DOHH2 (cell line): ENCODE data around the gene SERP2.

Experiments used
- H3F3A ChIP-seq: fragments of 200-600 bp; sonication (generic), shearing (Covaris generic); 2 replicates; pipeline ENCODE4 v1.6.0; 2016; ENCODE audit warnings: antibody characterized with exemption, mild to moderate bottlenecking; ENCODE audit not compliant: control insufficient read depth, insufficient read depth
- H3K27ac ChIP-seq: fragments of 200-600 bp; sonication (generic); 2 replicates; pipeline ENCODE4 v1.5.1; 2014; ENCODE audit warnings: low read depth, mild to moderate bottlenecking, low read length, moderate library complexity
- H3K27me3 ChIP-seq: fragments of 200-600 bp; sonication (generic); 2 replicates; pipeline ENCODE4 v1.6.1; 2014; ENCODE audit warnings: mild to moderate bottlenecking, low read length, mixed read lengths; ENCODE audit not compliant: control insufficient read depth
- H3K36me3 ChIP-seq: fragments of 200-600 bp; sonication (generic); 2 replicates; pipeline ENCODE4 v1.6.1; 2014; ENCODE audit warnings: mild to moderate bottlenecking, low read length, moderate library complexity, mixed read lengths; ENCODE audit not compliant: control insufficient read depth
- H3K4me1 ChIP-seq: fragments of 200-600 bp; sonication (generic); 2 replicates; pipeline ENCODE4 v1.6.1; 2014; ENCODE audit warnings: mild to moderate bottlenecking, low read length, mixed read lengths; ENCODE audit not compliant: control insufficient read depth
- H3K4me2 ChIP-seq: fragments of 200-600 bp; sonication (generic); 2 replicates; pipeline ENCODE4 v1.6.0; 2014; ENCODE audit warnings: mild to moderate bottlenecking, low read length, moderate library complexity
- H3K4me3 ChIP-seq: fragments of 200-600 bp; sonication (generic); 2 replicates; pipeline ENCODE4 v1.5.1; 2014; ENCODE audit warnings: mild to moderate bottlenecking, low read length, mixed read lengths
- H3K79me2 ChIP-seq: fragments of 200-600 bp; sonication (generic); 2 replicates; pipeline ENCODE4 v1.6.1; 2014; ENCODE audit warnings: mild to moderate bottlenecking, low read length, mixed read lengths; ENCODE audit not compliant: control insufficient read depth
- H3K9me2 ChIP-seq: fragments of 200-600 bp; sonication (generic); replicated peaks from 2 replicates; pipeline ENCODE4 v1.6.1; 2014; ENCODE audit warnings: mild to moderate bottlenecking, low read length, mixed read lengths; ENCODE audit not compliant: control insufficient read depth
- H3K9me3 ChIP-seq: fragments of 200-600 bp; sonication (generic); 2 replicates; pipeline ENCODE4 v1.6.1; 2014; ENCODE audit warnings: antibody characterized with exemption, low read length, mixed read lengths; ENCODE audit not compliant: control insufficient read depth, insufficient read depth
- H4K20me1 ChIP-seq: fragments of 200-600 bp; sonication (generic); 2 replicates; pipeline ENCODE4 v1.6.0; 2014; ENCODE audit warnings: low read depth, mild to moderate bottlenecking, antibody characterized with exemption, low read length, moderate library complexity; ENCODE audit not compliant: control insufficient read depth, insufficient read depth
- CTCF ChIP-seq: fragments of 200-600 bp; sonication (generic); IDR thresholded peaks from one replicate; pipeline ENCODE4 v1.5.1; 2014; ENCODE audit warnings: antibody characterized with exemption, mild to moderate bottlenecking, low read depth, low read length; ENCODE audit not compliant: poor library complexity, severe bottlenecking
- EZH2phosphoT487 ChIP-seq: fragments of 200-600 bp; sonication (generic); IDR thresholded peaks from 2 replicates; pipeline ENCODE4 v1.6.1; 2017; ENCODE audit warnings: borderline replicate concordance, mild to moderate bottlenecking, antibody characterized with exemption, low read length, moderate library complexity, mixed read lengths

SERP2 gene

GRCh38 chr13:44374348-44374712, 706 bp downstream of the SERP2 start:
- Histone ChIP-seq H3K9me3 (no peaks in the 10 kb centered on the region), H3K4me3 (no peak overlapping the region), H3K4me1 (0 out of 2 replicates have a peak, but pooled peaks cover under 1% of the 10 kb centered on the region), H3K36me3 (no peaks in the 10 kb centered on the region), H3F3A (no peaks in the 10 kb centered on the region), H3K79me2 (no peaks in the 10 kb centered on the region), H4K20me1 (no peaks in the 10 kb centered on the region), H3K4me2 (no peak overlapping the region), H3K9me2 (no peaks in the 10 kb centered on the region), H3K27ac (no peak overlapping the region), H3K27me3 (no peaks in the 10 kb centered on the region)
- no peak for TF ChIP-seq EZH2phosphoT487
- TF ChIP-seq CTCF: no peak

GRCh38 chr13:44378277-44378676, 4.7 kb downstream of the SERP2 start:
- H4K20me1 ChIP-seq: no peaks in the 10 kb centered on the region
- H3K9me2 ChIP-seq: no peaks in the 10 kb centered on the region
- no peaks in the 10 kb centered on the region for H3F3A ChIP-seq
- no peak overlapping the region for H3K4me3 ChIP-seq
- no peaks in the 10 kb centered on the region for H3K36me3 ChIP-seq
- no peak overlapping the region for H3K4me2 ChIP-seq
- no peaks in the 10 kb centered on the region for H3K27me3 ChIP-seq
- no peak for TF ChIP-seq EZH2phosphoT487
- H3K9me3 ChIP-seq: no peaks in the 10 kb centered on the region
- H3K4me1 ChIP-seq: no peaks in the 10 kb centered on the region
- no peaks in the 10 kb centered on the region for H3K79me2 ChIP-seq
- H3K27ac ChIP-seq: no peak overlapping the region

- H3K27ac ChIP-seq: no peak overlapping the region
- H3K9me2 ChIP-seq: no peaks in the 10 kb centered on the region
- H3K4me2 ChIP-seq: no peak overlapping the region
- TF ChIP-seq EZH2phosphoT487: no peak
- no peak for TF ChIP-seq CTCF
- H3F3A ChIP-seq: no peaks in the 10 kb centered on the region
- no peaks in the 10 kb centered on the region for H3K9me3 ChIP-seq
- no peaks in the 10 kb centered on the region for H3K79me2 ChIP-seq
- no peaks in the 10 kb centered on the region for H4K20me1 ChIP-seq
- H3K4me1 ChIP-seq: no peaks in the 10 kb centered on the region
- no peak overlapping the region for H3K4me3 ChIP-seq
- H3K27me3 ChIP-seq: no peaks in the 10 kb centered on the region
- H3K36me3 ChIP-seq: no peaks in the 10 kb centered on the region
Measured at GRCh38 chr13:44379885-44380284, 6.3 kb downstream of the SERP2 start.

- TF ChIP-seq EZH2phosphoT487 (no peak), CTCF (no peak)
- no peaks in the 10 kb centered on the region for H4K20me1 ChIP-seq
- H3K36me3 ChIP-seq: no peaks in the 10 kb centered on the region
- no peak overlapping the region for H3K27ac ChIP-seq
- peaks cover under 1% of the 10 kb centered on the region for H3K4me1 ChIP-seq
- no peak overlapping the region for H3K4me2 ChIP-seq
- no peaks in the 10 kb centered on the region for H3F3A ChIP-seq
- H3K9me2 ChIP-seq: no peaks in the 10 kb centered on the region
- no peaks in the 10 kb centered on the region for H3K9me3 ChIP-seq
- H3K79me2 ChIP-seq: no peaks in the 10 kb centered on the region
- no peaks in the 10 kb centered on the region for H3K27me3 ChIP-seq
- H3K4me3 ChIP-seq: no peak overlapping the region
Measured at GRCh38 chr13:44380404-44381165, 7.0 kb downstream of the SERP2 start.
